ENCODE results near the gene CCDC18. TPM values are rescaled to one million over a fixed set of nuclear protein-coding genes. Genes with fewer than 3 reads are reported as not detected.
A peak's percentile ranks its signal among the peaks of the same experiment; 100 is the strongest.

Gene CCDC18
- total RNA-seq, 4 donors from 2014 or later, result 2.7 to 15.9 (median 4.0) TPM

DNA sequence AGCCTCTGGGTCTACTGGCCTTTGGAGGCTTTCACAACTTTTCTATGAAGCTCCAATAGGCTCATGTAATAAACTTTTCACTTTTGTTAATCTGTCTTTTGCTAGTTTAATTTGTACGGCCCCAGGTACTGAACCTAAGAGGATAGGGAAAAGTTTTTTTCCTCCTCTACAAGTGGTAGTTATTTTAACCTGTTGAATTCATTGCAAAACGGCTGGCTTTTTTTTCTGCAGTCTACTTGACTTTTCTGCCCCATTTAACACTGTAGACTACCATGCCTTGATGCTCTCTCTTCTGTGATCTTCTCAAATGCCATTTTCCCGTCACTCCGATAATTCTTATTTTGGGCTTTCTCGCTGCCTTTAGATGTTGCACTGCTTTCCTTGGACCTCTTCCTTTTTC lies 121.6 kb downstream of the CCDC18 start:
- no peaks in the 10 kb centered on the region for H3K9me3 ChIP-seq
- peaks cover 4% of the 10 kb centered on the region for H3K36me3 ChIP-seq
- no peak for DNase-seq (ENCODE audit: low spot score in 2 of 2)
- no peak overlapping the region for H3K4me3 ChIP-seq
- no peaks in the 10 kb centered on the region for H3K27me3 ChIP-seq
- 84% methylated on average over 5 of the region's 5 CpGs for WGBS
- no peak overlapping the region for H3K27ac ChIP-seq
- no peaks in the 10 kb centered on the region for H3K4me1 ChIP-seq
- TF ChIP-seq CTCF (IDR thresholded peaks at IDR 0.05), result no peak
- no peak for TF ChIP-seq EP300 (IDR thresholded peaks at IDR 0.05)

- WGBS, result 30% methylated on average over 2 of the region's 2 CpGs
- Histone ChIP-seq H3K4me1 (no peaks in the 10 kb centered on the region), H3K36me3 (peaks cover 9% of the 10 kb centered on the region), H3K27ac (no peak overlapping the region), H3K4me3 (no peak overlapping the region), H3K9me3 (no peaks in the 10 kb centered on the region), H3K27me3 (no peaks in the 10 kb centered on the region)
- TF ChIP-seq POLR2AphosphoS5 (IDR thresholded peaks at IDR 0.05) (no peak), CTCF (IDR thresholded peaks at IDR 0.05) (peak; percentile 71 to 72)
- DNase-seq (ENCODE audit: low spot score in 2 of 2), result no peak
These were observed 124.2 kb downstream of the CCDC18 start for GRCh38 chr1:93304716-93305138.

DNA sequence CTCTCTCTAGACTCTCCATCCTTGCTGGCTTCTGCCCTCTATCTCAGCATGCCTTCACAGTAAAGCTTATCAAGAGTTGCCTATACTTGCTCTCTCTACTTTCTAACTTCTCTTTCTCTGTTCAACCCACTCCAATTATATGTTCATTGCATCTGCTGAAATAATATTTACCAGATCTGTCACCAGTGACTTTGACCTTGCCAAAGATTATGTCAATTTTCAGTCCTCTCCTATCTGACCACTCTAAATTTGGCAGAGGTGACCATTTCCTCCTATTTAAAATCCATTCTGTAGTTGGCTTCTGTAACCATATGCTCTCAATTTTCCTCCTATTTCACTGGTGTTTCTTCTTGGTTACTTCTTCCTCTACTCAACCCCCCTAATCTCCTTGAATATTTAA lies 126.4 kb downstream of the CCDC18 start:
- TF ChIP-seq POLR2A (IDR thresholded peaks at IDR 0.05) (no peak), CTCF (IDR thresholded peaks at IDR 0.05) (no peak), EP300 (IDR thresholded peaks at IDR 0.05) (no peak), POLR2AphosphoS5 (IDR thresholded peaks at IDR 0.05) (no peak)

GRCh38 chr1:93313026-93313425 lies 132.5 kb downstream of the CCDC18 start:
- H3K36me3 ChIP-seq, result peaks cover 5% of the 10 kb centered on the region
- DNase-seq (ENCODE audit: low spot score in 2 of 2), result no peak
- WGBS, result 71% methylated on average over 4 of the region's 4 CpGs
- no peak overlapping the region for H3K27ac ChIP-seq
- H3K4me1 ChIP-seq, result peaks cover 8% of the 10 kb centered on the region
- TF ChIP-seq CTCF (IDR thresholded peaks at IDR 0.05), result no peak
- H3K9me3 ChIP-seq, result no peaks in the 10 kb centered on the region
- no peaks in the 10 kb centered on the region for H3K27me3 ChIP-seq
- H3K4me3 ChIP-seq, result no peak overlapping the region

More for the DNA sequence above, 126.4 kb downstream of the CCDC18 start:
- Histone ChIP-seq H3K4me1 (no peaks in the 10 kb centered on the region), H3K27me3 (no peaks in the 10 kb centered on the region), H3K36me3 (peaks cover 9% of the 10 kb centered on the region), H3K9me3 (no peaks in the 10 kb centered on the region), H3K4me3 (no peak overlapping the region), H3K27ac (no peak overlapping the region)
- DNase-seq (ENCODE audit: low spot score in 2 of 2), result no peak

DNA sequence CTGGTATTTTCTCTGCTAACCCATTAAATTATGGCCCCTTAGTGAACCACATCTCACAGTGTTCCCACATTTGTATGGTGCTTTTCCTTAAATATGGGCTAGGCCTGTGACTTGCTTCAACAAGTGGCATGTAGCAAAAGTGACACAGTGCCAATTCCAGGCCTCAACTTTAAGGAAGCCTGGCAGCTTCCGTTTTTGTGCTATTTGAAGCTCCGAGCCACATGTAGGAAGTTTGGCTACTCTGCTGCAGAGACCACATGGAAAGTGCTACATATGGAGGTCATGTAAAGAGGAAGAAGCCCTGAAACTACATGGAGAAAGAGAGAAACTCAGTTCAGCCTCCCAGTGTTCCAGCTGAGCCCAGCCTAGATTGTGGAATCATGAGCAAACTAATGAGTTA lies 136.7 kb downstream of the CCDC18 start:
- Histone ChIP-seq H3K4me3 (no peak overlapping the region), H3K27ac (no peak overlapping the region), H3K36me3 (no peaks in the 10 kb centered on the region), H3K4me1 (peaks cover 8% of the 10 kb centered on the region), H3K9me3 (no peaks in the 10 kb centered on the region), H3K27me3 (no peaks in the 10 kb centered on the region)
- no peak for DNase-seq (ENCODE audit: low spot score in 2 of 2)
- TF ChIP-seq POLR2AphosphoS5 (IDR thresholded peaks at IDR 0.05) (no peak), EP300 (IDR thresholded peaks at IDR 0.05) (no peak), CTCF (IDR thresholded peaks at IDR 0.05) (no peak), POLR2A (IDR thresholded peaks at IDR 0.05) (no peak)
- 17% methylated on average over 2 of the region's 2 CpGs for WGBS
